IPS-15b (cell line): ENCODE results near the gene LIG1.

Experiments
- H3K27me3 ChIP-seq: one replicate; pipeline ENCODE4 v1.6.1; 2013; ENCODE audit warnings: low read length; ENCODE audit not compliant: control insufficient read depth, insufficient read depth
- H3K36me3 ChIP-seq: one replicate; pipeline ENCODE4 v1.6.1; 2013; ENCODE audit warnings: low read length; ENCODE audit not compliant: control insufficient read depth, insufficient read depth
- H3K4me1 ChIP-seq: one replicate; pipeline ENCODE4 v1.6.1; 2013; ENCODE audit warnings: mild to moderate bottlenecking, low read length; ENCODE audit not compliant: control insufficient read depth, insufficient read depth
- H3K4me3 ChIP-seq: one replicate; pipeline ENCODE4 v1.5.1; 2013; ENCODE audit warnings: low read depth, low read length
- H3K9ac ChIP-seq: one replicate; pipeline ENCODE4 v1.6.1; 2013; ENCODE audit warnings: low read depth, mild to moderate bottlenecking, low read length
- H3K9me3 ChIP-seq: one replicate; pipeline ENCODE4 v1.6.1; 2013; ENCODE audit warnings: mild to moderate bottlenecking, low read length; ENCODE audit not compliant: control insufficient read depth, insufficient read depth

The LIG1 gene

DNA sequence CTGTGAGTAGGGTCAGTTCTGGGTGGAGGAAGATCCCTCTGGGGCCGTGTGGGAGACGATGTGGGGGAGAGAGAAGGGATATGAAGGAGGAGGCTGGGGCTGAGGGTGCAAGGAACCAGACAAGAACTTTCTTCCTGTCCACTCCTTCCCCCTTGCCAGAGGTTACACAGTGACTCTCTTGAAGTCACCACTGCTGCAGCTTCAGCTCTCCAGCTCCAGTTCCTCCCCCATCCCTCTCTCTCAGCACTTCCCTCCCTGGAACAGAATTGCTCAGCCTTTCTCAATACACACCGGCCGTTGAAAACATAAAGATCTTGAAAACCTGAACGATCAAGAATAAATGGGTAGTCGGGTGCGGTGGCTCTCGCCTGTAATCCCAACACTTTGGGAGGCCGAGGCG is 5.4 kb upstream of the LIG1 start:
- H3K9me3 ChIP-seq = no peaks in the 10 kb centered on the region
- no peak overlapping the region for H3K9ac ChIP-seq
- no peak overlapping the region for H3K4me3 ChIP-seq
- no peaks in the 10 kb centered on the region for H3K27me3 ChIP-seq
- H3K36me3 ChIP-seq = peaks cover 10% of the 10 kb centered on the region
- H3K4me1 ChIP-seq = no peaks in the 10 kb centered on the region

DNA sequence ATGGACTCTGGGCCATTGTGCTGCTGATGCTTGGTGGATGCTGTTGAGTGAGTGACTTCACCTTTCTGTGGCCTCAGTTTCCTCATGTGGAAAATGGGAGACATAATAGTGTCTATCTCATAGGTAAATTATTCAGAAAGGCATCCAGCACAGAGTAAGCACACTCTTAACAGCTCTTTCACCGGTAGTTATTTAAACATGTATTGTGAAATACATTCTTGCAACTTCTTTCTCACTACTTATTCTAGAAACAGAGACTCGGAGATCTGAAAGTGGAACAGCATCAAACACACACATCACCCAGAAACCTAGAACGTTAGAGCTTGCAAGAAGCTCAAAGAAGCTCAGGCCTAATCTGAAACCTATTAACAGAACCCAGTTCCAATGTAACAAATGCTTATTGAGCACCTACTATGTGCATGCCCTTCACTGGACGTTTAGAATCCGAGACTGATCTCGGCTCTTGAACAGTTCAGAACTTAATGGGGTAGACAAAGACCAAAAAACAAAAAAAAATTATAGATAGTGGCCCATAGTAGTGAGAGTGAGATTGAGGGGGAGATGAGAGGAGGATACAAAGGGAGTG is 4.4 kb upstream of the LIG1 start:
- Histone ChIP-seq H3K9ac (no peak overlapping the region), H3K36me3 (peaks cover 8% of the 10 kb centered on the region), H3K9me3 (no peaks in the 10 kb centered on the region), H3K4me3 (no peak overlapping the region), H3K27me3 (no peaks in the 10 kb centered on the region), H3K4me1 (no peaks in the 10 kb centered on the region)

DNA sequence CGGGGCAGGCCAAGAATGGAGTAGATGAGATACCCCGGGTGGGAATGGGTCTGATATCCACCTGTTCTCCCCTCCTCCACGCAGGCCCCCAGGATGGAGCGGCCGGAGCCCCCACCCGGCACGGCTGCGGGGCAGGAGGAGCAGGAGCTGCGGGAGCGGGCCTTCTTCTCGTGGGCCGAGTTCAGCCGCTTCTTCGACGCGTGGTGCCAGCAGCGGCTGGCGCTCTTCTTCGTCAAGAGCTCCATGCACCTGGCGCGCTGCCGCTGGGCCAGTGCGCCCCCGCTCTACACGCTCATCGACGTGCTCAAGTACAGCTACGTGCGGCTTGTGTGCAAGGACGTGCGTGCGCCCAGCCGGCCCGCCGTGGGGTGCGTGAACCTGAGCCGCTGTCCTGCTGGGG is 1.6 kb upstream of the LIG1 start:
- Histone ChIP-seq H3K4me1 (no peaks in the 10 kb centered on the region), H3K27me3 (no peaks in the 10 kb centered on the region), H3K9ac (no peak overlapping the region), H3K4me3 (peak overlapping the region; percentile 99), H3K36me3 (peaks cover 8% of the 10 kb centered on the region), H3K9me3 (no peaks in the 10 kb centered on the region)

DNA sequence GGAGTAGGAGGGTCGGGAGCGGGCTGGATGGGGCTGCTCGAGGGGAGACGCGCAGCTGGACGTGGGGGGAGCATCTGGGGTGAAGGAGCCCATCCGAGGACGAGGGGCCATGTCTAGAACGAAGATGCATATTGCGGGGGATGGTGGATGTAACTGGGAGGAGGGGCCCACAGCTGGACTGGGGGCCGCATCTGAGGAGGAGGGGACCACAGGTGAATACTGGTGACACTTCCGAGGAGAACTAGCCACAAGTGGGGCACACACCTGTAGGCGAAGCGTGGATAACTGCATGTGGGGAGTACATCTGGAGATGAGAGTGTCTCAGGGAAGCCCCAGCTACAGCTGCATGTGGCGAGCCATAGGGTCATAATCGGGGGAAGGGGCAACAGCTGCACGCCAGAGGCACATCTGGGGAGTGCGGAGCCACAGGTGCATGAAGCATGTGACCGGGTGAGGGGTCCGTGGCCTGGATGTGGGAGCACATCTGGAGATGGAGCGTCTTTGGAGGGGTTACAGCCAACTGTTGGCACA is 738 bp upstream of the LIG1 start:
- Histone ChIP-seq H3K4me1 (no peaks in the 10 kb centered on the region), H3K36me3 (peaks cover 8% of the 10 kb centered on the region), H3K9ac (peak overlapping the region; percentile 83), H3K4me3 (peak overlapping the region; percentile 99), H3K9me3 (no peaks in the 10 kb centered on the region), H3K27me3 (no peaks in the 10 kb centered on the region)

DNA sequence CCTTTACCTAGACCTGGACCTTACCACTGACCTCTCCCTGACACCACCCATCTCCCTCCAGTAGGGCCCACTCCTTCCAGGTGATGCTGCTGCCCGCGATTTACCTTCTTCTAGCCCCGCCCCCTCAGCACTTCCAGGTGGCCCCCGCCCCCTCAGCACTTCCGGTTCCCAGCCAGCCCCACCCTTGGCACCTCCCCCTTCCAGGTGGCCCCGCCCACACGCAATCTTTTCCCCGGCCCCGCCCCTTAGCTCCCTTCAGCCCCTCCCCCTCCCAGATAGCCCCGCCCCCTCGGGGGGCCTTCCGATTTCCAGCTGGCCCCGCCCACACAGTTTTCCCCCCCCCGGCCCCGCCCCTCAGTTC is 586 bp downstream of the LIG1 start:
- Histone ChIP-seq H3K4me3 (peak overlapping the region; percentile 99), H3K36me3 (peaks cover 5% of the 10 kb centered on the region), H3K27me3 (no peaks in the 10 kb centered on the region), H3K9me3 (no peaks in the 10 kb centered on the region), H3K4me1 (no peaks in the 10 kb centered on the region), H3K9ac (no peak overlapping the region)

DNA sequence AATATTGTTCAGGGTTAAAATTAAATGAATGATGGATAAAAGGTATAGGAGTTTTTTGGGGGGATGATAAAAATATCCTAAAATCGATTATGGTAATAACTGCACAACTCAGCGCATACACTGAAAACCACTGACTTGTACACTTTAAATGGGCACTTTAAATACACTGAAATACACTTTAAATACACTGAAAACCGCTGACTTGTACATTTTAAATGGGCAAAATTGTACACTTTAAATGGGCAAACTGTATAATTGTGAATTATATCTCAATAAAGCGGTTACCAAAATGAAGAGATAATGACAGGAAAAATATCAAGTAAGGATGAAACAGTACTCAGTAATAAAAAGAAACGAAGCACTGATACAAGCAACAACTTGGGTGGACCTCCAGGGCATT is 1.5 kb downstream of the LIG1 start:
- H3K4me3 ChIP-seq = no peak overlapping the region
- H3K27me3 ChIP-seq = no peaks in the 10 kb centered on the region
- no peaks in the 10 kb centered on the region for H3K4me1 ChIP-seq
- peaks cover 12% of the 10 kb centered on the region for H3K36me3 ChIP-seq
- H3K9me3 ChIP-seq = no peaks in the 10 kb centered on the region
- no peak overlapping the region for H3K9ac ChIP-seq

DNA sequence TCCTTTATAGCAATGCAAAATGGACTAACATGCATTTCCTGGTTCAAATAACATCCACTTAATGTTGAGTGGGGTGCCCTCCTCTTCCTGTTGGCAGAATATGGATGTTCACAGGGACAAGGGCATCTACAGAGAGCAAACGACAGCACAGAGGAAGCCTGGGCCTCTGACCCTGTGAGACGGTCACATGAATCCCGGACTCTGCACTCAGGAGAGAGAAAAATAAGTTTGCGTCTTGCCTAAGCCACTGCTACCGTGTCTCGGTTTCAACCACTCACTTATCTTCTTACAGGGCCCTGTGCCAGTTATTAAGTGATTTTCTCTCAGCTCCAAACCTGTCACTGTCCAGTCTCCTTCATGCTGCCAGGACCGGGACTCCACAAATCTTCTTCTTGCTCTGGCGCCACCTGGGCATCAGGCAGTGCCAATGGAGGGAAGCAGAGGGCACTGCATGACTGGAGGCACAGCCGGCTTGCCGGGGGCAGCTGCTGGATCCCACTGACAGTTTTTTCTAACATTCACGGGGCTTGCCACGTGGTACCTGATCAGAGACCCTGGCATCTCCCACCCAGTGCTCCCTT is 11.8 kb downstream of the LIG1 start:
- H3K4me1 ChIP-seq = no peaks in the 10 kb centered on the region
- H3K9ac ChIP-seq = no peak overlapping the region
- no peak overlapping the region for H3K4me3 ChIP-seq
- H3K9me3 ChIP-seq = no peaks in the 10 kb centered on the region
- no peaks in the 10 kb centered on the region for H3K27me3 ChIP-seq
- peaks cover 26% of the 10 kb centered on the region for H3K36me3 ChIP-seq

DNA sequence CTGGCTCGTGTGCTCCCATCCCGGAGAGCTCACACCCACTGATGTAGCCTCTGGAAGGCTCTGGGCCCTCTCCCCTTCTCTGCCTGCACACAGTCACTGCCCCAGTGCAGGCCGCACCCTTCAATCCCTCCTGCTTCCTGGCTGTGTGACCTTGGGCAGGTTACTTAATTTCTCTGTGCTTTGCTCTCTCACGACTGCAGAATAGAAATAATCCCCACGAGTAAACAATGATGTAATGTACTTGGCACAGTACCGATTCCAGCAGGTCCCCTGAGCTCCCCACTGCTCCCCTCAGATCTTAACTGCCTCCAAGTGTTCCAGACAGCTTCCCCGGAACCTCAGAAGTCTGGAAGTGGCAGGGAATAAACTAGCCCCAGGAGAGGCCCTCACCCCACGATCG is 16.1 kb downstream of the LIG1 start:
- no peak overlapping the region for H3K9ac ChIP-seq
- H3K9me3 ChIP-seq = no peaks in the 10 kb centered on the region
- H3K4me3 ChIP-seq = no peak overlapping the region
- no peaks in the 10 kb centered on the region for H3K27me3 ChIP-seq
- H3K4me1 ChIP-seq = no peaks in the 10 kb centered on the region
- H3K36me3 ChIP-seq = peaks cover 26% of the 10 kb centered on the region

DNA sequence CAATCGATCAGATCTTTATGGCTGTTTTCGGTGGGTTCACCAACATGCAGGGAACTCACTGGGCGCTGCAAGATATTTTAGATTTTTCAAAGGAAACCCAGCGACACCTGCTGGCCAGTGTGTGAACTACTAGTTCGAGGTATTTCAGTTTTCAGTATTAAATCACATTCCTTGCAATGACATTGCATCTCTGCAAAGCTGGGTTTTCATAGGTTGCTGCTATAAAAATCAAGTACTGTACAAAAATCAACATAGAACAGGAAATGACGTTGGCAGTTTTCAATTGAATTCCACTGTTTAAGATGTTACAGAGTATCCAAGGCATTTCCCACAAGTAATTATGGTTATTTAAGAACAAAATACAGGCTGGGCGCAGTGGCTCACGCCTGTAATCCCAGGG is 17.6 kb downstream of the LIG1 start:
- Histone ChIP-seq H3K36me3 (peaks cover 34% of the 10 kb centered on the region), H3K9me3 (no peaks in the 10 kb centered on the region)

DNA sequence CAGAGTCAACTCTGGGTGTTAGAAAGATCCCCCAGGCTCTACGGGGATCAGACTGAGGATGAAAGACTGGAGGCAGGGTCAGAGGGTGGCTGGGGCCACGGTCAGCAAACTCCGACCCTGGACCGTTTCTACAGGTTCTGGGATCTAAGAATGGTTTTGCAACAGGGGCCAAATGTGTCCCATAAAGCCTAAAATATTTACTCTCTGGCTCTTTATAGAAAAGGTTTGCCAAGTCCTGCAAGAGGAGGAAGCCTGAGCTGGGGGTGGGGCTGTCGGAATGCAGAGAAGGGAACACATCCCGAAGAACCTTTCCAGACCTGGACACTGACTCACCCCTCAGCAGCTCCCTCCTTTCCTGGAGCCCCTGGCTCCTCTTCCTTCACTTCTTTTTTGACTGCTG is 20.7 kb downstream of the LIG1 start:
- no peaks in the 10 kb centered on the region for H3K9me3 ChIP-seq
- no peaks in the 10 kb centered on the region for H3K27me3 ChIP-seq
- peaks cover 37% of the 10 kb centered on the region for H3K36me3 ChIP-seq
- no peak overlapping the region for H3K4me3 ChIP-seq
- H3K4me1 ChIP-seq = no peaks in the 10 kb centered on the region
- H3K9ac ChIP-seq = no peak overlapping the region

More for the DNA sequence above, 17.6 kb downstream of the LIG1 start:
- Histone ChIP-seq H3K4me3 (no peak overlapping the region), H3K27me3 (no peaks in the 10 kb centered on the region), H3K4me1 (no peaks in the 10 kb centered on the region), H3K9ac (no peak overlapping the region)

DNA sequence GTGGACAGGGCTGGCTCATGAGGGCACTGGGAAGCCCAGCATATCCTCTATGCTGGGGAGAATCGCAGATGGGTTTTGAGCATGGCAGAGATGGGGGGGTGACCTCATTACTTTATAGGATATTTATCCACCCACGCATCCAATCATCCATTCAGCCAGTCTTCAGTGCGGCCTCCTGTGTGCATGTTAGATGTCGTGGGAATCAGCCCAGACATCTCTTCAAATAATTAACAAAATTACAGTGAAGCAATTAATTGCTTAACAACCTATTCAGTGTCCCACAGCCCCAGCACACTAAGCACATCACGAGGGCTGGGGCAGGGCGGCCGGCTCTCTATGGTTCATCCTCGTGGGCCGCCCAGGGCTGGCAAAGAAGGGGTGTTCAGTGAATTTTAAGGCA is 21.6 kb downstream of the LIG1 start:
- no peak overlapping the region for H3K4me3 ChIP-seq
- H3K27me3 ChIP-seq = no peaks in the 10 kb centered on the region
- no peaks in the 10 kb centered on the region for H3K4me1 ChIP-seq
- H3K9ac ChIP-seq = no peak overlapping the region
- peaks cover 42% of the 10 kb centered on the region for H3K36me3 ChIP-seq
- H3K9me3 ChIP-seq = no peaks in the 10 kb centered on the region

DNA sequence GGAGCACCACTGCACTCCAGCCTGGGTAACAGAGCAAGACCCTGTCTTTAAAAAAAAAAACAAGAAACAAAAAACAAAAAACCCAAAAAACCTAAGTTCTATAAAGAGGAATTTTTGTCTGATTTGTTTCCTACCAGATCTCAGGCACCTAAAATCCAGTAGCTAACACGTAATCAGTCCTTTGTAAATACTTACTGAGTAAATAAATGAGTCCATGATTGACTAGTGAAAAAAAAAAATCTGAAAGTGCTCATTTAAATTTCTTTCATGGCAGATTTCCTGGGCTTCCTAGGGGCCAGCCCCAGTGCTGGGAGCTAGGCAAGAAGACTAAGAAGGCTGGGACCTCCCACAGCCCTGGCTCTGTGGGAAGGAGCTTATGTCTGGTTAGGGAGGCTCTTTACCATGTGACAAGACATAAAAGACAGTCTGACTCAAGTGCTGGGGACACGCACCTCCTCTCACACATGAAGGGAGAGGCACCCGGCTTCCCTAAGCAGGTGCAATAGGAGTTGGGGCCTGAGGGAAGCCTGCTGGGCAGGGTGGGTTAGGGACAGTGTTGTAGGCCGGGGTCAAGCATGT is 22.5 kb downstream of the LIG1 start:
- Histone ChIP-seq H3K27me3 (no peaks in the 10 kb centered on the region), H3K4me1 (no peaks in the 10 kb centered on the region), H3K4me3 (no peak overlapping the region), H3K36me3 (peaks cover 49% of the 10 kb centered on the region), H3K9ac (no peak overlapping the region), H3K9me3 (no peaks in the 10 kb centered on the region)
